Glutamatergic neuron (in vitro differentiated cells): ENCODE data around the gene KRTAP16-1. TPM values are rescaled to one million over a fixed set of nuclear protein-coding genes. Genes with fewer than 3 reads are reported as not detected.

Source experiments
- DNase-seq: peaks from one replicate; pipeline ENCODE4 v3.0.0; 2022
- H3K27ac Mint-ChIP-seq: one replicate; pipeline ENCODE4 v1.8.0; 2020; ENCODE audit warnings: mild to moderate bottlenecking, mixed read lengths, inconsistent platforms; ENCODE audit not compliant: unreplicated experiment
- H3K27me3 Mint-ChIP-seq: one replicate; pipeline ENCODE4 v1.8.0; 2020; ENCODE audit warnings: mild to moderate bottlenecking, moderate library complexity, mixed read lengths, inconsistent platforms; ENCODE audit not compliant: unreplicated experiment
- H3K36me3 Mint-ChIP-seq: one replicate; pipeline ENCODE4 v1.8.0; 2020; ENCODE audit warnings: mild to moderate bottlenecking, mixed read lengths, inconsistent platforms; ENCODE audit not compliant: unreplicated experiment
- H3K4me1 Mint-ChIP-seq: one replicate; pipeline ENCODE4 v1.8.0; 2020; ENCODE audit warnings: mild to moderate bottlenecking, low read depth, mixed read lengths, inconsistent platforms; ENCODE audit not compliant: unreplicated experiment
- H3K4me3 Mint-ChIP-seq: one replicate; pipeline ENCODE4 v1.8.0; 2020; ENCODE audit warnings: mild to moderate bottlenecking, mixed read lengths, inconsistent platforms; ENCODE audit not compliant: unreplicated experiment
- H3K9me3 Mint-ChIP-seq: one replicate; pipeline ENCODE4 v1.8.0; 2020; ENCODE audit warnings: mild to moderate bottlenecking, moderate library complexity, mixed read lengths, inconsistent platforms; ENCODE audit not compliant: unreplicated experiment
- CTCF ChIP-seq: fragments of 200-600 bp; sonication (generic); IDR thresholded peaks from one replicate; pipeline ENCODE4 v1.5.0; 2021; ENCODE audit not compliant: partially characterized antibody, unreplicated experiment
- total RNA-seq: library from RNA; stranded (reverse); fragmentation: NEBNext Ultra II Directional; extraction: Animal tissue kit (Norgen Biotek cat#: 25700); gene quantifications from one replicate; pipeline ENCODE4 v1.2.1, GENCODE V29; 2021; ENCODE audit not compliant: unreplicated experiment

Gene KRTAP16-1
- total RNA-seq, 1 donor from 2014 or later: not detected

GRCh38 chr17:41311111-41311510 is 2.0 kb upstream of the KRTAP16-1 start:
- Mint-ChIP-seq H3K4me3 (no peak overlapping the region), H3K27me3 (peaks cover 12% of the 10 kb centered on the region), H3K27ac (no peak overlapping the region), H3K36me3 (peaks cover 6% of the 10 kb centered on the region), H3K9me3 (peaks cover 11% of the 10 kb centered on the region), H3K4me1 (peaks cover 8% of the 10 kb centered on the region)
- no peak for TF ChIP-seq CTCF
- no peak for DNase-seq

- no peak for DNase-seq
- no peak overlapping the region for H3K4me3 Mint-ChIP-seq
- peaks cover 11% of the 10 kb centered on the region for H3K9me3 Mint-ChIP-seq
- peaks cover 8% of the 10 kb centered on the region for H3K4me1 Mint-ChIP-seq
- H3K36me3 Mint-ChIP-seq: peaks cover 6% of the 10 kb centered on the region
- peaks cover 11% of the 10 kb centered on the region for H3K27me3 Mint-ChIP-seq
- no peak for TF ChIP-seq CTCF
- H3K27ac Mint-ChIP-seq: peak overlapping the region; percentile 46
These were observed 725 bp downstream of the KRTAP16-1 start for GRCh38 chr17:41308251-41308917.

- DNase-seq: no peak
- no peak overlapping the region for H3K27ac Mint-ChIP-seq
- no peak for TF ChIP-seq CTCF
- H3K9me3 Mint-ChIP-seq: peaks cover 10% of the 10 kb centered on the region
- peaks cover 8% of the 10 kb centered on the region for H3K4me1 Mint-ChIP-seq
- H3K4me3 Mint-ChIP-seq: no peak overlapping the region
- H3K27me3 Mint-ChIP-seq: peaks cover 10% of the 10 kb centered on the region
- peaks cover 6% of the 10 kb centered on the region for H3K36me3 Mint-ChIP-seq
These were observed 1.5 kb downstream of the KRTAP16-1 start for GRCh38 chr17:41307647-41308046.

GRCh38 chr17:41304091-41304490 is 5.0 kb downstream of the KRTAP16-1 start:
- Mint-ChIP-seq H3K4me1 (peaks cover 8% of the 10 kb centered on the region), H3K36me3 (peaks cover 6% of the 10 kb centered on the region), H3K27me3 (peaks cover 12% of the 10 kb centered on the region), H3K9me3 (peaks cover 9% of the 10 kb centered on the region), H3K27ac (no peak overlapping the region), H3K4me3 (no peak overlapping the region)
- no peak for DNase-seq
- TF ChIP-seq CTCF: no peak

- H3K4me1 Mint-ChIP-seq: peaks cover 3% of the 10 kb centered on the region
- TF ChIP-seq CTCF: no peak
- no peak overlapping the region for H3K4me3 Mint-ChIP-seq
- peaks cover 8% of the 10 kb centered on the region for H3K27me3 Mint-ChIP-seq
- no peak for DNase-seq
- H3K36me3 Mint-ChIP-seq: peaks cover 4% of the 10 kb centered on the region
- H3K9me3 Mint-ChIP-seq: peaks cover 5% of the 10 kb centered on the region
- H3K27ac Mint-ChIP-seq: no peak overlapping the region
These were observed 6.1 kb downstream of the KRTAP16-1 start for GRCh38 chr17:41302981-41303380.
